ENCODE data around the gene SLC41A3.
"Not testable (repeated sequence)": the region's sequence is repeated elsewhere in the genome, so short reads cannot be mapped to it uniquely, and the experiment has no call there.

DNA sequence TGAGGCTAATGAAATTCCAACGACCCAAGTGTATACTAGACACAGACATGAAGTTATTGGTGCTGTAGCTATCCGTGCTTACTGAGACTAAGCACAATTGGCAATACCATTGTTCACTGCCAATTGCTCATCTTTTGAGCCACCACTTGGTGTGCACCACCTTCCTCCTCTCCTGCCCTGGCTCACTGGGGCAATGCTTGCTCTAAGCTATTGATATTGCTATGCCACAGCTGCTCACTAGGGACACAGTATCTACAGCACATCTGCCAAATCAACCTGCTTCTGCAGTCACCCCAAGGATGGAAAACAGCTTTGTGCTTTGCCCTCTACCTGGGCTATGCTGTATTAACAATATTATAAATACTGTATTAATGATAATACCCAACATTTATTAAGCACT lies 99.0 kb downstream of the SLC41A3 start:
- TF ChIP-seq, protein P1, sequence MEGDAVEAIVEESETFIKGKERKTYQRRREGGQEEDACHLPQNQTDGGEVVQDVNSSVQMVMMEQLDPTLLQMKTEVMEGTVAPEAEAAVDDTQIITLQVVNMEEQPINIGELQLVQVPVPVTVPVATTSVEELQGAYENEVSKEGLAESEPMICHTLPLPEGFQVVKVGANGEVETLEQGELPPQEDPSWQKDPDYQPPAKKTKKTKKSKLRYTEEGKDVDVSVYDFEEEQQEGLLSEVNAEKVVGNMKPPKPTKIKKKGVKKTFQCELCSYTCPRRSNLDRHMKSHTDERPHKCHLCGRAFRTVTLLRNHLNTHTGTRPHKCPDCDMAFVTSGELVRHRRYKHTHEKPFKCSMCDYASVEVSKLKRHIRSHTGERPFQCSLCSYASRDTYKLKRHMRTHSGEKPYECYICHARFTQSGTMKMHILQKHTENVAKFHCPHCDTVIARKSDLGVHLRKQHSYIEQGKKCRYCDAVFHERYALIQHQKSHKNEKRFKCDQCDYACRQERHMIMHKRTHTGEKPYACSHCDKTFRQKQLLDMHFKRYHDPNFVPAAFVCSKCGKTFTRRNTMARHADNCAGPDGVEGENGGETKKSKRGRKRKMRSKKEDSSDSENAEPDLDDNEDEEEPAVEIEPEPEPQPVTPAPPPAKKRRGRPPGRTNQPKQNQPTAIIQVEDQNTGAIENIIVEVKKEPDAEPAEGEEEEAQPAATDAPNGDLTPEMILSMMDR (IDR thresholded peaks at IDR 0.05), result not testable (repeated sequence)
- not testable (repeated sequence) for TF ChIP-seq POLR2A (IDR thresholded peaks at IDR 0.05)

Data from adrenal gland (tissue), 5 donors.